ENCODE measurements around the gene ANKRD40CL. TPM values are rescaled to one million over a fixed set of nuclear protein-coding genes. Genes with fewer than 3 reads are reported as not detected.
"Not testable (repeated sequence)": the region's sequence is repeated elsewhere in the genome, so short reads cannot be mapped to it uniquely, and the experiment has no call there.

Gene ANKRD40CL
- total RNA-seq, result 10 to 100 TPM; 63.4 to 75.8 TPM
- long read RNA-seq, transcript ANKRD40CL-203 (4 exons, 686 nt), result major isoform, 14 of 34 reads
- long read RNA-seq, partial matches to known transcripts, result 2 of 34 reads
- long read RNA-seq, other reads (novel, unspliced or antisense), result 18 of 34 reads

DNA sequence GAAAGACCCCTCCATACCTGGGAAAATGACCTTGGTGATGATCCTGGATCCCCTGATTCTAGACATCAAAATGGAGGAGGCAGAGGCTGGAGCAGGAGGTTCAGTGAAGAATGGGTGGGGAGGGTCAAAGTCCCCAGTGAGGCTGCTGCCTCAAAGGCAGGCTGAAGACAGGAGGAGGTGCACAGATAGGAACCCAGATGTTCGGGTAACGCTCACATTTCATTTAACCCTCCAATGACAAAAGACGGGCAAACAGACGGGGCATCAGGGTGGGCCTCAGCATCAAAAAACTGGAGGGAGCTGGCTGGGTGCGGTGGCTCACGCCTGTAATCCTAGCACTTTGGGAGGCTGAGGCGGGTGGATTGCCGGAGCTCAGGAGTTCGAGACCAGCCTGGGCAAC, at the start of gene ANKRD40CL:
Gene ANKRD40CL (minus strand): TSS at position 73 of the 400 bp plus-strand sequence. CDS start 605 bp downstream, outside the sequence.
- ATAC-seq, result peak; percentile 56
- peak; percentile 59 to 66 for DNase-seq

GRCh38 chr17:50816271-50816670, 49.0 kb upstream of the ANKRD40CL start:
- no peak for DNase-seq
- no peak for ATAC-seq
- intact Hi-C loops (cut with DNase I, micrococcal nuclease), result no loop called here

More for the DNA sequence above, at the start of gene ANKRD40CL:
- intact Hi-C loops (cut with DNase I, micrococcal nuclease), result no loop called here

DNA sequence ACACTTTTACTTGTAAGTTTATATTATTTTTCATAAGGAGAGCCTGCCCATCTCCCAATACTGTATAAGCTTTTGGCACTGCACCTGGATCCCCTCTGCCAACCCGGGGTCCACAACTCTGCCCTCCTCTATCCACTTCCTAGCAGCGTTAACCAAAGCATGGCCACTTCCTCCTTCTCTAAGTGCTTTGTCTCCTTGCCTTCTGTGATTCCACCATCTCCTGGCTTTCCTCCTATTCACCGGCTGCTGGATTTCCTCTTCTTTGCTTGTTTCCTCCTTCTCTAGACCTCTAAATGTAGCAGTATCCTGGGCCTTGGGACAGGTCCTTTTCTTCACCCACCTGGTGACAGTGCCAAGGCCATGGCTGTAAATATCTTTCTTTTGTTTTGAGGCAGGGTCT, 48.1 kb upstream of the ANKRD40CL start:
- DNase-seq (no peak), ATAC-seq (no peak)
- intact Hi-C loops (cut with DNase I, micrococcal nuclease), result no loop called here

DNA sequence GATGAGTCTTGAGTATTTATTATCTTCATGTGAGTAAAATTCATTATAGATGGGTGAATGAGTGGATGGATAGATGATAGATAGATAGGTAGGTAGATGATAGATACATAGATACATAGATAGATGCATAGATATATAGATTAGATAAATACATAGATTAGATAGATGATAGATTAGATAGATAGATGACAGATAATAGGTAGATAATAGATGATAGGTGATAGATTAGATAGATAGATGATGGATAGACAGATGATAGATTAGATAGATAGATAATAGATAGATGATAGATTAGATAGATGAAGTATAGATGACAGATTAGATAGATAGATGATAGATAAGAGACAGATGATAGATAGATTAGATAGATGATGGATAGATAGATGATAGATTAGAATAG, 46.3 kb upstream of the ANKRD40CL start:
- no peak for DNase-seq
- intact Hi-C loops (cut with DNase I, micrococcal nuclease), result no loop called here
- no peak for ATAC-seq

DNA sequence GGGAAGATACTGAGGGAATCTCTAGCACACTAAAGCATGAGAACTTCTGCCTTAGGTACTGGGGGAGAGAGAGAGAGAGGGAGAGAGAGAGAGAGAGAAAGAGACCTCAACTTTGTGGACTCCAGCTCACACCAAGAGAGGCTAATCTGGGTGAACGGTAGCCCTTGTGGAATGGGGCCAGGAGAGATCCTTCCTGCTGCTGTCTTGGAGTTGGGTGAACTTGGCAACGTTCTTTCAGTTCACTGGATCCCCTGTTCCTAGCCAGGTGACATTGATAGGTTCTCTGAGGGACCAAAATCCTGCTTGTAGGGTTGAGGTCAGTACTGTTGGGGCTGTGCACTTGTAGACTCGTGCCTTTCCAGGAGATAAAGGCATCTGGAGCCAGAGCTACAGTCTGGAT, 41.6 kb upstream of the ANKRD40CL start:
- intact Hi-C loops (cut with DNase I, micrococcal nuclease), result no loop called here
- no peak for ATAC-seq

GRCh38 chr17:50808413-50808812, 41.1 kb upstream of the ANKRD40CL start:
- intact Hi-C loops (cut with DNase I, micrococcal nuclease), result no loop called here

More for the DNA sequence above, 41.6 kb upstream of the ANKRD40CL start:
- DNase-seq, result no peak

GRCh38 chr17:50807675-50808074, 40.4 kb upstream of the ANKRD40CL start:
- no peak for DNase-seq
- intact Hi-C loops (cut with DNase I, micrococcal nuclease), result no loop called here
- no peak for ATAC-seq

More at GRCh38 chr17:50808413-50808812, 41.1 kb upstream of the ANKRD40CL start:
- ATAC-seq (no peak), DNase-seq (no peak)

- DNase-seq (no peak), ATAC-seq (no peak)
- intact Hi-C loops (cut with DNase I, micrococcal nuclease), result no loop called here
These were observed 39.7 kb upstream of the ANKRD40CL start for GRCh38 chr17:50807009-50807408.

- ATAC-seq, result peak; percentile 34
These were observed 38.9 kb upstream of the ANKRD40CL start for GRCh38 chr17:50806141-50806643.

DNA sequence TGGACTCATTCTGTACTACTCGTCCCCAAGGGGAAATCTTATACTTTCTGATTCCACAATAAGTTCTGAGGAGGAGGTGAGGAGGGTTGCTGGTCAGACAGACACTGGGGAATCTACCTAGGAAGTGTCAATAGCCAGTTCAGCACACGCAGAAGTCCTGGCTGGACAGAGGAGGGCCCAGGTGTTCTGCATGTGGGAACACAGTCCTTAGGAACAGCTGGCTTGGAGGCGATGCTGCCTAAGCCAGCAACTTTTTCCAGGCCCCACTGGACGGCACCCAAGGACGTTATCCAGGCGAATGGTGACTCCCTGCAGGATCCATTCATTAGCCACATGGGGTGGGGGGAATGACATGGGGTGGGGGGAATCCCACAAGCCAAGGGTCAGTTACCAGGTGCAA, 38.2 kb upstream of the ANKRD40CL start:
- DNase-seq (no peak), ATAC-seq (no peak)
- intact Hi-C loops (cut with DNase I, micrococcal nuclease), result no loop called here

More at GRCh38 chr17:50806141-50806643, 38.9 kb upstream of the ANKRD40CL start:
- intact Hi-C loops (cut with DNase I, micrococcal nuclease), result no loop called here
- no peak for DNase-seq

DNA sequence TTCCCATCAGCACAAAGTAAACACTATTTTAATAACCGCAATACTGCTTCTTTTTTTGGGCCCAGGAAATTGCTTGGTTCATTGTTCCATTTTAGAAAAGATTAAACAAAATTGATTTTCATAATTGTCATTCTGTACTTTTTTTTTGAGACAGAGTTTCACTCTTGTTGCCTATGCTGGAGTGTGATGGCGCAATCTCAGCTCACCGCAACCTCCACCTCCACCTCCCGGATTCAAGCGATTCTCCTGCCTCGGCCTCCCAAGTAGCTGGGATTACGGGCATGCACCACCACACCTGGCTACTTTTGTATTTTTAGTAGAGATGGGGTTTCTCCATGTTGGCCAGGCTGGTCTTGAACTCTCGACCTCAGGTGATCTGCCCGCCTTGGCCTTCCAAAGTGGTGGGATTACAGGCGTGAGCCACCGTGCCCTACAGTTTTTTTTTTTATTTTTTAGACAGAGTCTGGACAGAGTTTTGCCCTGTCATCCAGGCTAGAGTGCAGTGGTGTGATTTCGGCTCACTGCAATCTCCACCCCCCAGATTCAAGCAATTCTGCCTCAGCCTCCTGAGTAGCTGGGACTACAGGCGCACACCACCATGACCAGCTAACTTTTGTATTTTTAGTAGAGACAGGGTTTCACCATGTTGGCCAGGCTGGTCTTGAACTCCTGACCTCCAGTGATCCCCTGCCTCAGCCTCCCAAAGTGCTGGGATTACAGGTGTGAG, 37.6 kb upstream of the ANKRD40CL start:
- ATAC-seq; intact Hi-C loops (cut with DNase I, micrococcal nuclease): not testable (repeated sequence)

GRCh38 chr17:50803676-50804075, 36.4 kb upstream of the ANKRD40CL start:
- DNase-seq (no peak), ATAC-seq (no peak)
- intact Hi-C loops (cut with DNase I, micrococcal nuclease), result no loop called here

More for the DNA sequence above, 37.6 kb upstream of the ANKRD40CL start:
- not testable (repeated sequence) for DNase-seq

- ATAC-seq, result no peak
- intact Hi-C loops (cut with DNase I, micrococcal nuclease), result no loop called here
These were observed 35.6 kb upstream of the ANKRD40CL start for GRCh38 chr17:50802609-50803571.

GRCh38 chr17:50800196-50800700, 32.9 kb upstream of the ANKRD40CL start:
- intact Hi-C loops (cut with DNase I, micrococcal nuclease), result no loop called here
- ATAC-seq (no peak), DNase-seq (no peak)

More at GRCh38 chr17:50802609-50803571, 35.6 kb upstream of the ANKRD40CL start:
- DNase-seq, result no peak

DNA sequence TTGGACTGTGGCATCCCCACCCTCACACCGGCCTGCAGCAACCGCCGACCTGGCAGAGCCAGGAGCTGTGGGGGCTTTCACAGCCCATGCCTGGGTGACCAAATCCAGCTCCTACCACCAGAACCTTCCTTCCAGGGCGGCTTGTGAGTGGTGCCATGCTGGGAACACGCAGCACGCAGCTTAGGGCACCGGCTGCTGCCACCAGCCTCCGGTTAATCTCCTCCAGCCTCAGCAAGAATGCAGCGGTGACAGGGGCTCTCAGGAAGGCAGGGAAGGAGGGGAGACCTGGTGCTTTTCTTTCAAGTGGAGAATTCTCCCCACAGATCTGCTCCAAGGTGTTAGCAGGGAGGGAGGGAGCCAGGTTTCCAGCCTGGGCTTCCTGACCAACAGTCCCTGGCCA, 32.3 kb upstream of the ANKRD40CL start:
- ATAC-seq (no peak), DNase-seq (no peak)
- intact Hi-C loops (cut with DNase I, micrococcal nuclease), result no loop called here

- DNase-seq, result no peak
- no peak for ATAC-seq
- intact Hi-C loops (cut with DNase I, micrococcal nuclease), result no loop called here
These were observed 31.3 kb upstream of the ANKRD40CL start for GRCh38 chr17:50798424-50799288.

DNA sequence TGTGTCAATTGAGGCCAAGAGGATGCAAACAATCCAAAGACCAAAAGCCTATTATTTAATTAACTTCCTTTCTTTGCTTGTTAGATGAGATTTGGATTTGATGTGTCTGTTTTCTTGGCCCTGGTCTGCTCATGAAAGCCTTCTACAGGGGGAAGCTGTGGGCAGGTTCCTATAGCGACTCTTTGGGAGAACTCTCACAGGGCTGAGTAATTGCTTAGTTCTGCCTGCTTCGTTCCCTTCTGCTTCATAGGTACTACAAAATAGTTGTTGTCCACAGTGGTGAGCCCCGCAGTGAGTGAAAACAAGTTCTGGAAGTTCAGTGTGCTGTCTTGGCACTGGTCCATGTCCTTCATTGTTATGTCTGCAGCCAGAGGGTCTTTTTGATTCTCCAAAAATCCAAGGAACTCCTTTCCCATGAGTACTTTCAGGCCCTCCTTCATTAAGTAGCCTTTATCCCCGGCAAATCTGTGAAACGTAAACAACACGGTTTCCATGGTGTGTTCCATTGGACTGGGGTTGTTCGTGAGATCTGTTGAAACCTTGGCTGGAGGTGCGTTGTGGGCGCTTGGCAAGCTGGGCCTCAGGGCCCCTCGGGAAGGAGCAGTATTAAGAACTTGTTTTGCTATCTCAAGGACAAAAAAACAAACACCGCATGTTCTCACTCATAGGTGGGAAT, 30.0 kb upstream of the ANKRD40CL start:
- intact Hi-C loops (cut with DNase I, micrococcal nuclease), result no loop called here
- DNase-seq, result no peak
- ATAC-seq, result no peak

GRCh38 chr17:50794361-50794760, 27.0 kb upstream of the ANKRD40CL start:
- intact Hi-C loops (cut with DNase I, micrococcal nuclease), result no loop called here
- ATAC-seq (no peak), DNase-seq (no peak)
